ENCODE results near the gene CBX8. TPM values are rescaled to one million over a fixed set of nuclear protein-coding genes. Genes with fewer than 3 reads are reported as not detected.

The CBX8 gene
- total and polyA plus RNA-seq, 2 of the 8 experiments (the other 6 are each of a cell fraction or from before 2014, with no cell fraction given): 0.09 to 2.1 TPM

GRCh38 chr17:79790805-79791734 lies 5.8 kb downstream of the CBX8 start:
- no peak overlapping the region for H3K23ac ChIP-seq (ENCODE audit: insufficient read length)
- H2BK120ac ChIP-seq (replicated peaks; ENCODE audit: low read depth, low read length): no peak overlapping the region
- peak overlapping the region; percentile 33 to 80; a peak in 3 of 4 replicates for H3K4me2 ChIP-seq (ENCODE audit: insufficient read depth in 1 of 2, low read depth in 2 of 2, low read length in 2 of 2)
- 0 out of 2 replicates have a peak overlapping the region, but pooled peaks have one; percentile 7 for H2BK5ac ChIP-seq (ENCODE audit: low read depth, low read length)
- peak overlapping the region; percentile 60; the same call in 1 of the 2 replicates for H3K18ac ChIP-seq (ENCODE audit: extremely low read depth, low read length)
- H4K8ac ChIP-seq (ENCODE audit: extremely low read depth, insufficient read depth, low read length): peak overlapping the region; percentile 18; the same call in 1 of the 2 replicates
- H3K79me1 ChIP-seq (ENCODE audit: low read depth, low read length): no peaks in the 10 kb centered on the region; the same call in 1 of the 2 replicates
- no peak overlapping the region for H3K27ac ChIP-seq (ENCODE audit: low read depth, low read length)
- no peak overlapping the region for H3K9ac ChIP-seq (replicated peaks in 1 of 4; ENCODE audit: extremely low read depth in 1 of 4, low read depth in 3 of 4, low read length in 3 of 4)
- no peak overlapping the region for H2BK20ac ChIP-seq (ENCODE audit: low read length)
- peaks cover 7 to 46% (median 34%) of the 10 kb centered on the region in 4 experiments for H3K4me1 ChIP-seq (replicated peaks in 1 of 4; ENCODE audit: control insufficient read depth in 3 of 4, insufficient read depth in 4 of 4, low read length in 3 of 4)
- peaks cover 0 to 9% (median under 1%) of the 10 kb centered on the region in 4 experiments; a peak in 2 of 8 replicates for H3K36me3 ChIP-seq (ENCODE audit: control insufficient read depth in 2 of 4, insufficient read depth in 4 of 4, low read length in 3 of 4)
- ChIA-PET POLR2A (ENCODE audit: partially characterized antibody) (interaction anchor here (0.6 to 3.2 kb wide), 6 partner anchors 10 to 48 kb away, joined by 3 to 17 read pairs (median 4); partner anchors contain the start of gene CBX4), CTCF (ENCODE audit: partially characterized antibody) (interaction anchor here (0.5 to 4.3 kb wide), 14 partner anchors 9 to 1184 kb away, joined by 3 to 88 read pairs (median 10); no protein-coding TSS in a partner anchor)
- WGBS, 2 experiments (ENCODE audit: extremely low coverage in 1 of 2, insufficient coverage in 1 of 2, insufficient read length in 1 of 2, insufficient replicate concordance in 2 of 2, low coverage in 1 of 2, low lambda C conversion rate in 2 of 2, missing lambda C conversion rate in 1 of 2): 11% methylated on average over 51 of the region's 68 CpGs; no CpG with 5 or more reads in 1 of the 2 experiments
- H4K91ac ChIP-seq (replicated peaks; ENCODE audit: insufficient read length, low read length): no peak overlapping the region
- no peaks in the 10 kb centered on the region for H3K9me3 ChIP-seq (ENCODE audit: insufficient read depth in 2 of 2, low read depth in 1 of 2, low read length in 1 of 2)
- H3K27me3 ChIP-seq (replicated peaks in 1 of 4; ENCODE audit: control insufficient read depth in 3 of 4, extremely low read depth in 1 of 4, insufficient read depth in 3 of 4, low read length in 3 of 4): peaks cover 53 to 80% (median 74%) of the 10 kb centered on the region in 4 experiments
- peaks cover 3% of the 10 kb centered on the region; the same call in 1 of the 2 replicates for H3K23me2 ChIP-seq (ENCODE audit: low read depth, low read length)
- DNase-seq (ENCODE audit: low read depth in 1 of 2, low spot score in 2 of 2) (no peak), FAIRE-seq (no peak)
- H3K79me2 ChIP-seq (ENCODE audit: control insufficient read depth in 1 of 2, insufficient read depth in 2 of 2, low read length in 2 of 2): no peaks in the 10 kb centered on the region
- no peak overlapping the region for H3K4ac ChIP-seq (replicated peaks; ENCODE audit: insufficient read length, low read depth, low read length)
- H2AFZ ChIP-seq (ENCODE audit: low read length): no peak overlapping the region
- no peak overlapping the region for H3K14ac ChIP-seq (ENCODE audit: insufficient read length)
- TF ChIP-seq CBX8 (IDR thresholded peaks at IDR 0.05; ENCODE audit: borderline replicate concordance, low read depth, low read length): peak; percentile 43; the same call in 1 of the 2 replicates
- peak; percentile 92 for TF ChIP-seq EZH2 (IDR thresholded peaks at IDR 0.05; ENCODE audit: low read depth, low read length, severe bottlenecking)
- no peak for TF ChIP-seq JUN (IDR thresholded peaks at IDR 0.05; ENCODE audit: low read depth, low read length)
- TF ChIP-seq RNF2 (IDR thresholded peaks at IDR 0.05; ENCODE audit: borderline replicate concordance, low read depth, low read length, missing control alignments, poor library complexity, severe bottlenecking): peak; percentile 87
- 0 out of 2 replicates have a peak overlapping the region, but pooled peaks have one; percentile 62 for H2BK12ac ChIP-seq (ENCODE audit: low read depth, low read length)
- peaks cover 33 to 37% of the 10 kb centered on the region in 2 experiments for H4K20me1 ChIP-seq (replicated peaks in 1 of 2; ENCODE audit: control insufficient read depth in 1 of 2, insufficient read depth in 2 of 2, low read length in 2 of 2)
- no peak overlapping the region; the same call in 1 of the 2 replicates for H2BK15ac ChIP-seq (ENCODE audit: low read length)
- H2AK5ac ChIP-seq (ENCODE audit: low read depth, low read length): no peak overlapping the region; the same call in 1 of the 2 replicates
- peak overlapping the region in 1 of 4 experiments; percentile 29; a peak in 1 of 8 replicates for H3K4me3 ChIP-seq (ENCODE audit: extremely low read depth in 1 of 4, insufficient read depth in 2 of 4, low read depth in 3 of 4, low read length in 4 of 4)
- H3K56ac ChIP-seq (replicated peaks; ENCODE audit: insufficient read length, low read depth, low read length): no peak overlapping the region
- no peak overlapping the region for H4K5ac ChIP-seq (ENCODE audit: insufficient read length, low read depth, low read length)

Data from H1 (cell line).